ENCODE measurements around the gene MSLN.
"Not testable (repeated sequence)": the region's sequence is repeated elsewhere in the genome, so short reads cannot be mapped to it uniquely, and the experiment has no call there.

Gene MSLN

DNA sequence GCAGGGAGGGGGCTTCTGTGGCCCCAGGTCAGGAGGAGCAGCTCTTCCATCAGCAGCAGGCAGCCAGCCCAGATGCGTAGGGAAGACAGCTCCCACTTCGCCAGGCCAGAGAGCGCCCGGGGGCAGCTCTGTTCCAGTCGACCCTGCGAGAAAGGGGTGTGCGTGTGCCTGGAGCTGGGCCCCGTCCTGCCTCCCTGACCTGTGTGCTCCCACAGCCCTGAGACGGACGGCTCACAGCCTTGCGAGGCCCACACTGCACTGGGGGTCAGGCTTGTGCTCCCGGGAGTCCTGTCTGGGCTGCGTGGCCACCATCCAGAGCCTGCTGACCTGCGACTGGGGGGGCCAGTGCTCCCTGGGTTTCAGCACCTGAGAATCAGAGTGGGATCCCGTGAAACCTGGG lies 469 bp upstream of the MSLN start:
- DNase-seq (ENCODE audit: low spot score), result no peak

GRCh38 chr16:761625-762513 lies 1.3 kb downstream of the MSLN start:
- no peak for DNase-seq (ENCODE audit: low spot score)

- no peak for DNase-seq (ENCODE audit: low spot score)
Observed at GRCh38 chr16:762595-763268, 2.2 kb downstream of the MSLN start.

GRCh38 chr16:763369-764183 lies 3.0 kb downstream of the MSLN start:
- DNase-seq (ENCODE audit: low spot score), result no peak

GRCh38 chr16:764184-764750 lies 3.7 kb downstream of the MSLN start:
- DNase-seq (ENCODE audit: low spot score), result no peak

DNA sequence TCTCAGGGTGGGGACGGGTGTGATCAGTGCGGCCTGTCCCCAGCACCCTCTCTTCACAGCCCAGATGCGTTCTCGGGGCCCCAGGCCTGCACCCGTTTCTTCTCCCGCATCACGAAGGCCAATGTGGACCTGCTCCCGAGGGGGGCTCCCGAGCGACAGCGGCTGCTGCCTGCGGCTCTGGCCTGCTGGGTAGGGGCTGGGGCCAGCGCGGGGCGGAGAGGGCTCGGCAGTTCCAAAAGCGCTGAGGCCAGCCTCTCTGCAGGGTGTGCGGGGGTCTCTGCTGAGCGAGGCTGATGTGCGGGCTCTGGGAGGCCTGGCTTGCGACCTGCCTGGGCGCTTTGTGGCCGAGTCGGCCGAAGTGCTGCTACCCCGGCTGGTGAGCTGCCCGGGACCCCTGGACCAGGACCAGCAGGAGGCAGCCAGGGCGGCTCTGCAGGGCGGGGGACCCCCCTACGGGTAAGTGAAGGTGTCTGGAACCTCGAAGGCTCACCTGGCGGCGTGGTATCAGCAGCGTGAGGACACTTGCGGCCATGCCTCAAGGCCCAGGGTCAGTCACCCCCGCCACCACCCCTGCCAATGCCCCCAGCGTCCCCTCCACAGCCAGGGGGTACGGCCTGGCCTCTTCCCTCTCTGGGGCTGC lies 4.4 kb downstream of the MSLN start:
- no peak for DNase-seq (ENCODE audit: low spot score)

DNA sequence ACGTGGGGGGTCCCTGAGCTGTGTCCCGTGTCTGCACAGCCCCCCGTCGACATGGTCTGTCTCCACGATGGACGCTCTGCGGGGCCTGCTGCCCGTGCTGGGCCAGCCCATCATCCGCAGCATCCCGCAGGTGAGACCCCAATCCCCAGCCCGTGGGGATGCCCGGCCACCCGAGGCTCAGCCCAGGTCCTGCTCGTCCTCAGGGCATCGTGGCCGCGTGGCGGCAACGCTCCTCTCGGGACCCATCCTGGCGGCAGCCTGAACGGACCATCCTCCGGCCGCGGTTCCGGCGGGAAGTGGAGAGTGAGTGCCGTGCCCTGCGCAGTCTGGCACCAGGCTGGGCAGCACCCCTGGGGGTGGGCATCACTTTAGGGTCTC lies 4.9 kb downstream of the MSLN start:
- DNase-seq (ENCODE audit: low spot score), result no peak

GRCh38 chr16:766008-766819 lies 5.7 kb downstream of the MSLN start:
- no peak for DNase-seq (ENCODE audit: low spot score)

DNA sequence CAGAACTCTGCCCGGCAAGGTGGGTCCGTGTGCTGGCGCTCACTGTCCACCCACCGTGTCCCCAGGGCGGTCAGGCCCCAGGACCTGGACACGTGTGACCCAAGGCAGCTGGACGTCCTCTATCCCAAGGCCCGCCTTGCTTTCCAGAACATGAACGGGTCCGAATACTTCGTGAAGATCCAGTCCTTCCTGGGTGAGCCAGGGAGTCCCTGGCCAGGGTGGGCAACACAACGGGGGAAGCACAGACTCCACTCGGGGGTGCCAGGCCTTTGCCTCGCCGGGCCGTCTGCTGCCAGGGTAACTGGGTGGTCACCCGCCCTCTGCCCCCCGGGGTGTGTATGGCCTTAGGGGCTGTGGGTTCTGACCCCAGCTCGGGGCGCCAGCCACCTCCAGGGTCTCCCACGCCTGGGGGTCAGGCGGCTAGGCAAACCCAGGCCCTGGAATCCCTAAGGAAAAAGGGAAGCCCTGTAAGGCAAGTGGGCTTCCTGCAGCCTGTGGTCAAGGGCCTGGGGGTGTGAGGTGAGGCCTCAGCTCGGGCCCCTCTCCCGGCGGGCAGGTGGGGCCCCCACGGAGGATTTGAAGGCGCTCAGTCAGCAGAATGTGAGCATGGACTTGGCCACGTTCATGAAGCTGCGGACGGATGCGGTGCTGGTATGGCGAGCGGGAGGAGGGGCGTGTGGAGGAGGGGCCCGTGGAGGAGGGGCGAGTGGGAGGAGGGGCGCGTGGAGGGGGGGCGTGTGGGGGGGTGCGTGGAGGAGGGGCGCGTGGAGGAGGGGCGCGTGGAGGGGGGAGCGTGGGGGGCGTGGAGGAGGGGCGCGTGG lies 6.5 kb downstream of the MSLN start:
- no peak for DNase-seq (ENCODE audit: low spot score)

DNA sequence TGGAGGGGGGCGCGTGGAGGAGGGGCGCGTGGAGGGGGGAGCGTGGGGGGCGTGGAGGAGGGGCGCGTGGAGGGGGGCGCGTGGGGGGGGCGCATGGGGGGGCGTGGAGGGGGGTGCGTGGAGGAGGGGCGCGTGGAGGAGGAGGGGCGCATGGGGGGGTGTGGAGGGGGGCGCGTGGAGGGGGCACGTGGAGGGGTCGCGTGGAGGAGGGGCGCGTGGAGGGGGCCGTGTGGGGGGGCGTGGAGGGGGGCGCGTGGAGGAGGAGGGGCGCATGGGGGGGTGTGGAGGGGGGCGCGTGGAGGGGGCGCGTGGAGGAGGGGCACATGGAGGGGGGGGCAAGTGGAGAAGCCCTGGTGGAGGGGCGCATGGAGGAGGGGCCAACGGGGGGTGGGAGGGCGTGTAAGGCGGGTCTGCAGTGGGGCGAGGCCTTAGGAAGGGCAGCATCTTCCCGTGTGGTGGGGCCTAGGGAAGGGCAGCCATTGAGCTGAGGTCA lies 7.3 kb downstream of the MSLN start:
- no peak for DNase-seq (ENCODE audit: low spot score)

DNA sequence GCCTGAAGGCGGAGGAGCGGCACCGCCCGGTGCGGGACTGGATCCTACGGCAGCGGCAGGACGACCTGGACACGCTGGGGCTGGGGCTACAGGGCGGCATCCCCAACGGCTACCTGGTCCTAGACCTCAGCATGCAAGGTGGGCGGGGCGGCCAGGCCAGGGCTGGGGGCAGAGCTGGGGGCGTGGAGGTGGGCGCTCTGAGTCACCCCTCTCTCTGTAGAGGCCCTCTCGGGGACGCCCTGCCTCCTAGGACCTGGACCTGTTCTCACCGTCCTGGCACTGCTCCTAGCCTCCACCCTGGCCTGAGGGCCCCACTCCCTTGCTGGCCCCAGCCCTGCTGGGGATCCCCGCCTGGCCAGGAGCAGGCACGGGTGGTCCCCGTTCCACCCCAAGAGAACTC lies 7.9 kb downstream of the MSLN start:
- no peak for DNase-seq (ENCODE audit: low spot score)

GRCh38 chr16:769184-769784 lies 8.8 kb downstream of the MSLN start:
- DNase-seq (ENCODE audit: low spot score), result no peak

DNA sequence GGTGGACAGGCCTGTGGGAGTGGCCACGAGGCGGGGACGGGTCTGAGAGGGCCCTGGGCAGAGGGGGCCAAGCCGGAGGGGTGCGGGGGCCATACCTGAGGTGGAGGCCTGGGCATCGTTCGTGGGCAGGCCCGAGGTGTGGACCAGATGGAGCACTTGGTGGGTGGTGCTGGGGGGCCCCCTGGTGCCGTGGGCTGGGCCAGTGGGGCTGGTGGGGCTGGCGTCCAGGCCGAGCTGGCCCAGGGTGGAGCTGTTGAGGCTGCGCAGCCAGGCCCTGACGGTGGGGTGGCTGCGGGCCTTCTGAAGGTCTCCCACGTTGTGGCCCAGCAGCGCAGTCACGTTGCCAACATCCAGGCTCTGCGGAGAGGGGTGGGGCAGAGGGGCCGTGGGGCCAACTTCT lies 9.4 kb downstream of the MSLN start:
- no peak for DNase-seq (ENCODE audit: low spot score)

GRCh38 chr16:770411-770810 lies 9.9 kb downstream of the MSLN start:
- DNase-seq (ENCODE audit: low spot score), result no peak

- no peak for DNase-seq (ENCODE audit: low spot score)
Observed at GRCh38 chr16:772959-773358, 12.4 kb downstream of the MSLN start.

DNA sequence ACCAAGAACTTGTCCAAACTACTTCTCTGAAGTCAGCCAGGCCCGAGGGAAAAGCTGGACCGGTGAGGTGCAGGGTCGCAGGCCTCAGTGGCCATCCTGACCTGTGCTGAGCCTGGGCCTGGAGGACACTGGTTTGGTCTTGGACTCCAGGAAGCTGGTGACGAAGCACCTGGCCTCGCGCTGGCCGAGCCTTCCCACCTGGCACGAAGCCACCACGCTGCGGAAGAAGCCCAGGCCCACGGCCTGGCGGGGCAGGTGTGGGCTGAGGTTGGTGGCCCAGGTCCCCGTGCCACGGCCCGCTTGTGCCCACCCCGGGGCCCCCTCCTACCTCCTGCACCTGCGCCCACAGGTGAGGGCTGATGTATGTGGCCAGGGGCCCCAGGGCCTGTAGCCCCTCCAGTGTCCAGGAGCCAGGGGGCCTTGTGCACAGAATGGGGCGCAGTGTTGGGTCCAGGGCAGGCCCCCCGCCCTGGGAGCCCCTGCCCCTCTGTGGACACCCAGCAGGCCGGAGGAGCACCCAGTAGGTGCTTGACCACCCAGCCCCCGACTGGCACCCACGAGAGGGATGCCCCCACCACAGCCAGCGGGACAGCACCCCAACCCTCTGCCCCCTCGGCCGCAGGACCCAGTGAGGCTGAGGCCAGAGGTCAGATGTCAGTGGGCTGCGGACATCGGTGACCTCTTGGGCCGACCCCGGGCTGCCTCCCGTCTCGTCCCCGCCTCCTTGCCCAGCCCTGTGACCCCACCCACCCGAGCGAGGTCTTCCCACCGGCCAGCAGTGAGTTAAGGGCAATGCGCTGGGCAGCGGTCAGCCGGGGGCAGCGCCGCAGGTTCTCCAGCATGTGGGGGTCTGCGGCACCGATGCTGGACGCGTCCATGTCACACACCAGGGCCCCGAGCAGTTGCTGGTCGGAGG lies 13.8 kb downstream of the MSLN start:
- DNase-seq (ENCODE audit: low spot score), result no peak

DNA sequence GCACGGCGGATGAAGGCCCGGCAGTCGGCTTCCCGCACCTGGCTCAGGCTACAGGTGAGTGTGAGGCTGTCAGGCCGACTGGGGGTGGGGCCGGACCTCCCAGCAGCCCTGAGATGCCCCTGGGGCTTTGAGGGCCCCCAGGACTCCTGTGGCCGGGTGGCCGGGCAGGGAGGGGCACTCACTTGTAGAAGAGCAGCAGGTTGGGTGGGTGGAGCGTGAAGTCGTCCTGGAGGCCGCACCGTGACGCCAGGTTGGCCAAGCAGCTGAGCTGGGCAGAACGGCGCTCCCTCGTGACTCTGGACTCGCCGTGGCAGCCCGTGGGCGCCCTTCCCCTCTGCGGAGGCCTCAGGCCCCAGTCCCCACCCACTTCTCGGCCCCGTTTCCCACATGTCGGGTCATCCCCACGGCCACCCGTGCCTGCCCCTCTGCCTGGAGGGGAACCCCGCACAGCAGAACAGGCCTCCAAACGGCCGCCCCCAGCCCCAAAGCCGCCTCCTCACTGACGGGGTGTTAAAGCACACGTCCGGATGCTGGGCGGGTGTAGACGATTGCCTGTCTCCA lies 14.8 kb downstream of the MSLN start:
- no peak for DNase-seq (ENCODE audit: low spot score)

DNA sequence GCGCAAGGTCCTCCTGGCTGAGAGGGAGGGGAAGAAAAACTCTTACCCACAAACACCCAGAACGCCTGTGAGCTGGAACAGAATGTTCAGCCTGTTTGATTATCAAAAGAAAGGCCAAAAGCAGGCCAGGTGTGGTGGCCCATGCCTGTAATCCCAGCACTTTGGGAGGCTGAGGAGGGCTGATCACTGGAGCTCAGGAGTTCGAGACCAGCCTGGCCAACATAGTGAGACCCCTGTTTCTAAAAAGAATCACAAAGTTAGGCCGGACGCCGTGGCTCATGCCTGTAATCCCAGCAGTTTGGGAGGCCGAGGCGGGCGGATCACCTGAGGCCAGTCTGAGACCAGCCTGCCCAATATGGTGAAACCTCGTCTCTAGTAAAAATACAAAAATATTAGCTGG lies 15.8 kb downstream of the MSLN start:
- not testable (repeated sequence) for DNase-seq (ENCODE audit: low spot score)
